ENCODE measurements around the gene NFU1.

Gene NFU1

DNA sequence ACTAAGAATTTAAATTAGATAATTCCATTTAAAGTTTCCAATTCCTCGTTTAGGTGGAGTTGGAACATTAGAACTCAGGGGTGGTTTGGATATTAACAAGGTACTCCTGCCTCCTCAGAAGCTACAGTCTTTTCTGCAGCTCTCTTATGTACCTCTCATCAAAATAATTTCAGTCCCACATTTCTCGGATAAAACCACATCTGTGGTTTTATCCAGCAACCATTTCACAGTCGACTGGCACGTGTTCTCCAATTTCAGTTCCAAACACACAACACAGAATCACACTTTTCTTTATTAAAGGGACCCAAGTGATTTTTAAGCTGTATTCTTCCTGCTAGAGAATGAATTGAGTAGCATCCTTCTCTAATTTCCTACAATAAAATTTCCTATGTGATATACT, 22.7 kb upstream of the NFU1 start:
- no peak overlapping the region for H3K4ac ChIP-seq (ENCODE audit: low read depth in 1 of 2, low read length in 2 of 2)
- 90% methylated on average over 3 of the region's 4 CpGs for WGBS
- no peak overlapping the region for H4K8ac ChIP-seq (ENCODE audit: low read length)
- H3K27ac ChIP-seq (ENCODE audit: low read length, poor library complexity, severe bottlenecking), result no peak overlapping the region
- no peak overlapping the region for H2BK5ac ChIP-seq (ENCODE audit: low read depth, low read length, poor library complexity, severe bottlenecking)
- H3K4me3 ChIP-seq (ENCODE audit: insufficient read depth in 1 of 2, low read depth in 1 of 2, low read length in 2 of 2), result no peak overlapping the region
- no peak overlapping the region for H2BK15ac ChIP-seq (ENCODE audit: low read depth, poor library complexity, severe bottlenecking)
- H3K36me3 ChIP-seq (ENCODE audit: control insufficient read depth in 1 of 2, insufficient read depth in 2 of 2, low read depth in 1 of 2, low read length in 2 of 2), result peaks cover 6 to 18% of the 10 kb centered on the region in 2 experiments
- H3K14ac ChIP-seq (ENCODE audit: low read length in 2 of 2), result no peak overlapping the region
- no peak overlapping the region for H4K91ac ChIP-seq (ENCODE audit: low read length)
- no peaks in the 10 kb centered on the region for H3K9me3 ChIP-seq (ENCODE audit: control insufficient read depth, low read length)
- H2BK120ac ChIP-seq (ENCODE audit: low read depth, low read length), result no peak overlapping the region
- no peaks in the 10 kb centered on the region for H3K4me1 ChIP-seq (ENCODE audit: control insufficient read depth, insufficient read depth, low read depth, low read length)
- no peak overlapping the region for H3K18ac ChIP-seq (ENCODE audit: low read depth in 1 of 2, low read length in 2 of 2)
- no peak overlapping the region for H3K4me2 ChIP-seq (ENCODE audit: low read length, poor library complexity, severe bottlenecking)
- H2AFZ ChIP-seq (ENCODE audit: low read depth, low read length), result no peak overlapping the region
- H2AK5ac ChIP-seq (ENCODE audit: low read length, severe bottlenecking), result no peak overlapping the region
- no peak overlapping the region for H3K23ac ChIP-seq (ENCODE audit: low read length in 2 of 2)
- H3K27me3 ChIP-seq (ENCODE audit: control insufficient read depth in 1 of 2, insufficient read depth in 1 of 2, low read length in 2 of 2), result no peaks in the 10 kb centered on the region
- no peak overlapping the region for H3K9ac ChIP-seq (ENCODE audit: low read length)
- H3K79me1 ChIP-seq (replicated peaks; ENCODE audit: low read length, poor library complexity, severe bottlenecking), result peaks cover 1% of the 10 kb centered on the region
- H2BK12ac ChIP-seq (ENCODE audit: low read length in 2 of 2), result no peak overlapping the region
- no peak for DNase-seq

DNA sequence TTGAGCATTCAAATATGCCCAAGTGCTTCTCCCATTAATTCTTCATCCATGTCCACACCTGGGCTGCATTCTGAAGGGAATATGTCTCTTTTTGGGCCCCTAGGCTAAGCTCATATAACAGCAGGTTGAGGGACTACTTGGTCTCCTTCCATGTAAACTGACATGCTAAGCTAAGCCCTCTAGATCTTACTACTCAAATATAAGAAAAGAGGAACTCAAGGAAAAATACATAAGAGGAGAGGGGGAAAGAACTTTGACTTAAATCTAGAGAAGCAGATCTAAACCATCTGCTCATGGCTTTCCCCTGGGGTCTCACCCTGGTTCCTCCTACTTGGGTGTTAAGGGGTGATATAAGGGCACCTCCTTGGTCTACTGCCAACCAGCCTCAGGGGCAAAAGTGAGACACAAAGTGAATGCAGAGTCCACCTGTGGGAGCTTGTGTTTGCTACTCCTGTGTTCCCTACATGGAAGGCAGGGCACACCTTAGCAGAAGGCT, 19.8 kb upstream of the NFU1 start:
- H2BK5ac ChIP-seq (ENCODE audit: low read depth, low read length, poor library complexity, severe bottlenecking), result no peak overlapping the region
- no peaks in the 10 kb centered on the region for H3K27me3 ChIP-seq (ENCODE audit: control insufficient read depth in 1 of 2, insufficient read depth in 1 of 2, low read length in 2 of 2)
- H3K9me3 ChIP-seq (ENCODE audit: control insufficient read depth, low read length), result no peaks in the 10 kb centered on the region
- no peak overlapping the region for H3K14ac ChIP-seq (ENCODE audit: low read length in 2 of 2)
- H3K23ac ChIP-seq (ENCODE audit: low read length in 2 of 2), result no peak overlapping the region
- no peak overlapping the region for H3K4me2 ChIP-seq (ENCODE audit: low read length, poor library complexity, severe bottlenecking)
- peaks cover 6 to 12% of the 10 kb centered on the region in 2 experiments for H3K36me3 ChIP-seq (ENCODE audit: control insufficient read depth in 1 of 2, insufficient read depth in 2 of 2, low read depth in 1 of 2, low read length in 2 of 2)
- no peaks in the 10 kb centered on the region for H3K79me1 ChIP-seq (replicated peaks; ENCODE audit: low read length, poor library complexity, severe bottlenecking)
- H2BK120ac ChIP-seq (ENCODE audit: low read depth, low read length), result no peak overlapping the region
- no peak overlapping the region for H3K4ac ChIP-seq (ENCODE audit: low read depth in 1 of 2, low read length in 2 of 2)
- DNase-seq, result no peak
- no peak overlapping the region for H2AFZ ChIP-seq (ENCODE audit: low read depth, low read length)
- H2AK5ac ChIP-seq (ENCODE audit: low read length, severe bottlenecking), result no peak overlapping the region
- no peak overlapping the region for H3K4me3 ChIP-seq (ENCODE audit: insufficient read depth in 1 of 2, low read depth in 1 of 2, low read length in 2 of 2)
- H3K18ac ChIP-seq (ENCODE audit: low read depth in 1 of 2, low read length in 2 of 2), result no peak overlapping the region
- no peak overlapping the region for H2BK15ac ChIP-seq (ENCODE audit: low read depth, poor library complexity, severe bottlenecking)
- no peak overlapping the region for H4K8ac ChIP-seq (ENCODE audit: low read length)
- no peak overlapping the region for H2BK12ac ChIP-seq (ENCODE audit: low read length in 2 of 2)
- no peak overlapping the region for H3K27ac ChIP-seq (ENCODE audit: low read length, poor library complexity, severe bottlenecking)
- no peak overlapping the region for H4K91ac ChIP-seq (ENCODE audit: low read length)
- no peaks in the 10 kb centered on the region for H3K4me1 ChIP-seq (ENCODE audit: control insufficient read depth, insufficient read depth, low read depth, low read length)
- no peak overlapping the region for H3K9ac ChIP-seq (ENCODE audit: low read length)

DNA sequence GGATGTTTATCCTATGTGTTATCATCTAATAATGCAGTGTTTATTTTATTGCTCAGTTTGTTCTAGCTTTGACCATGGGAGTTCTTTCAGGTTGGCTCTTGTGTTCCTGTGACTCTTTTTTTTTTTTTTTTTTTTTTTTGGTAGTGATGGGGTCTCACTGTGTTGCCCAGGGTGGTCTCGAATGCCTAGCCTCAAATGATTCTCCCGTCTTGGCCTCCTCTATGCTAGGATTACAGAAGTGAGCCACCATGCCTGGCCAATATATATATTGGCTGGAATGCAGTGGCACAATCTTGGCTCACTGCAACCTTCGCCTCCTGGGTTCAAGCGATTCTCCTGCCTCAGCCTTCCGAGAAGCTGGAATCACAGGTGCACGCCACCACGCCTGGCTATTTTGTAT, 18.9 kb upstream of the NFU1 start:
- H3K79me1 ChIP-seq (replicated peaks; ENCODE audit: low read length, poor library complexity, severe bottlenecking), result no peaks in the 10 kb centered on the region
- H3K4ac ChIP-seq (ENCODE audit: low read depth in 1 of 2, low read length in 2 of 2), result no peak overlapping the region
- no peak overlapping the region for H3K18ac ChIP-seq (ENCODE audit: low read depth in 1 of 2, low read length in 2 of 2)
- WGBS, result 96% methylated on average over 6 of the region's 7 CpGs
- no peak overlapping the region for H3K4me3 ChIP-seq (ENCODE audit: insufficient read depth in 1 of 2, low read depth in 1 of 2, low read length in 2 of 2)
- H2AK5ac ChIP-seq (ENCODE audit: low read length, severe bottlenecking), result no peak overlapping the region
- no peak for DNase-seq
- no peak overlapping the region for H2BK12ac ChIP-seq (ENCODE audit: low read length in 2 of 2)
- peaks cover 3 to 10% of the 10 kb centered on the region in 2 experiments for H3K36me3 ChIP-seq (ENCODE audit: control insufficient read depth in 1 of 2, insufficient read depth in 2 of 2, low read depth in 1 of 2, low read length in 2 of 2)
- H3K14ac ChIP-seq (ENCODE audit: low read length in 2 of 2), result no peak overlapping the region
- H3K4me1 ChIP-seq (ENCODE audit: control insufficient read depth, insufficient read depth, low read depth, low read length), result no peaks in the 10 kb centered on the region
- no peak overlapping the region for H2BK15ac ChIP-seq (ENCODE audit: low read depth, poor library complexity, severe bottlenecking)
- no peak overlapping the region for H3K27ac ChIP-seq (ENCODE audit: low read length, poor library complexity, severe bottlenecking)
- no peak overlapping the region for H2BK120ac ChIP-seq (ENCODE audit: low read depth, low read length)
- no peak overlapping the region for H4K91ac ChIP-seq (ENCODE audit: low read length)
- no peak overlapping the region for H2AFZ ChIP-seq (ENCODE audit: low read depth, low read length)
- H2BK5ac ChIP-seq (ENCODE audit: low read depth, low read length, poor library complexity, severe bottlenecking), result no peak overlapping the region
- H3K9ac ChIP-seq (ENCODE audit: low read length), result no peak overlapping the region
- no peaks in the 10 kb centered on the region for H3K27me3 ChIP-seq (ENCODE audit: control insufficient read depth in 1 of 2, insufficient read depth in 1 of 2, low read length in 2 of 2)
- H3K23ac ChIP-seq (ENCODE audit: low read length in 2 of 2), result no peak overlapping the region
- no peaks in the 10 kb centered on the region for H3K9me3 ChIP-seq (ENCODE audit: control insufficient read depth, low read length)
- H4K8ac ChIP-seq (ENCODE audit: low read length), result no peak overlapping the region
- H3K4me2 ChIP-seq (ENCODE audit: low read length, poor library complexity, severe bottlenecking), result no peak overlapping the region

GRCh38 chr2:69454976-69455375, 17.7 kb upstream of the NFU1 start:
- Histone ChIP-seq H3K9ac (ENCODE audit: low read length) (no peak overlapping the region), H3K4me2 (ENCODE audit: low read length, poor library complexity, severe bottlenecking) (no peak overlapping the region), H2BK5ac (ENCODE audit: low read depth, low read length, poor library complexity, severe bottlenecking) (no peak overlapping the region), H3K27ac (ENCODE audit: low read length, poor library complexity, severe bottlenecking) (no peak overlapping the region), H2AFZ (ENCODE audit: low read depth, low read length) (no peak overlapping the region), H2BK15ac (ENCODE audit: low read depth, poor library complexity, severe bottlenecking) (no peak overlapping the region), H2AK5ac (ENCODE audit: low read length, severe bottlenecking) (no peak overlapping the region), H3K18ac (ENCODE audit: low read depth in 1 of 2, low read length in 2 of 2) (no peak overlapping the region), H3K9me3 (ENCODE audit: control insufficient read depth, low read length) (no peaks in the 10 kb centered on the region), H3K23ac (ENCODE audit: low read length in 2 of 2) (no peak overlapping the region), H3K4me1 (ENCODE audit: control insufficient read depth, insufficient read depth, low read depth, low read length) (no peaks in the 10 kb centered on the region), H3K4ac (ENCODE audit: low read depth in 1 of 2, low read length in 2 of 2) (no peak overlapping the region), H3K4me3 (ENCODE audit: insufficient read depth in 1 of 2, low read depth in 1 of 2, low read length in 2 of 2) (no peak overlapping the region), H3K79me1 (replicated peaks; ENCODE audit: low read length, poor library complexity, severe bottlenecking) (no peaks in the 10 kb centered on the region), H2BK12ac (ENCODE audit: low read length in 2 of 2) (no peak overlapping the region), H4K91ac (ENCODE audit: low read length) (no peak overlapping the region), H3K14ac (ENCODE audit: low read length in 2 of 2) (no peak overlapping the region), H4K8ac (ENCODE audit: low read length) (no peak overlapping the region), H3K27me3 (ENCODE audit: control insufficient read depth in 1 of 2, insufficient read depth in 1 of 2, low read length in 2 of 2) (no peaks in the 10 kb centered on the region), H3K36me3 (ENCODE audit: control insufficient read depth in 1 of 2, insufficient read depth in 2 of 2, low read depth in 1 of 2, low read length in 2 of 2) (peaks cover 0 to 3% of the 10 kb centered on the region in 2 experiments), H2BK120ac (ENCODE audit: low read depth, low read length) (no peak overlapping the region)
- DNase-seq, result no peak
- 98% methylated on average over 2 of the region's 2 CpGs for WGBS

Measured in mesenchymal stem cell (in vitro differentiated cells and primary cell).